CD14-positive monocyte (primary cell): Measurements from ENCODE around the gene TMC6. TPM values are rescaled to one million over a fixed set of nuclear protein-coding genes. Genes with fewer than 3 reads are reported as not detected.

Experiments used
- DNase-seq, 3 donors: peaks; one replicate each; pipeline ENCODE4 v3.0.0-alpha.2; 2011 to 2022
- H2AFZ ChIP-seq: 2 replicates; pipeline ENCODE4 v1.6.0; 2012; ENCODE audit warnings: mild to moderate bottlenecking, low read depth, low read length, inconsistent platforms; ENCODE audit not compliant: insufficient read depth, poor library complexity, severe bottlenecking
- H3K27ac ChIP-seq, 2 donors: 1 replicate in 1 of 2; 2 replicates in 1 of 2; pipeline ENCODE4 v1.5.1; 2012 to 2013; ENCODE audit warnings: low read length in 2 of 2, control low read depth in 1 of 2, inconsistent platforms in 1 of 2, low read depth in 1 of 2, mild to moderate bottlenecking in 1 of 2
- H3K27me3 ChIP-seq, 2 donors: one replicate each; pipeline versions ENCODE4 v1.6.0 to v1.6.1; 2011 to 2013; ENCODE audit warnings: low read length in 2 of 2; ENCODE audit not compliant: control insufficient read depth in 2 of 2, insufficient read depth in 2 of 2
- H3K36me3 ChIP-seq, 2 donors: replicated peaks in 1 of 2; 1 replicate in 1 of 2; 2 replicates in 1 of 2; pipeline versions ENCODE4 v1.5.1 to v1.6.1; 2012 to 2013; ENCODE audit warnings: low read length in 2 of 2, control low read depth in 1 of 2, inconsistent platforms in 1 of 2, mild to moderate bottlenecking in 1 of 2; ENCODE audit not compliant: insufficient read depth in 2 of 2, control insufficient read depth in 1 of 2
- H3K4me1 ChIP-seq, 2 donors: 1 replicate in 1 of 2; 2 replicates in 1 of 2; pipeline versions ENCODE4 v1.5.1 to v1.6.1; 2012 to 2013; ENCODE audit warnings: low read length in 2 of 2, control low read depth in 1 of 2, inconsistent platforms in 1 of 2, mild to moderate bottlenecking in 1 of 2, moderate library complexity in 1 of 2; ENCODE audit not compliant: insufficient read depth in 2 of 2, control insufficient read depth in 1 of 2
- H3K4me2 ChIP-seq: replicated peaks from 2 replicates; pipeline ENCODE3; 2012; ENCODE audit warnings: low read length, moderate library complexity, mild to moderate bottlenecking; ENCODE audit not compliant: poor library complexity, severe bottlenecking; ENCODE audit errors: extremely low read depth
- H3K4me3 ChIP-seq, 3 experiments: fragments of 200-600 bp in 1 of 3; sonication (generic) in 1 of 3; replicated peaks in 1 of 3; 1 replicate in 2 of 3; 2 replicates in 1 of 3; pipeline ENCODE4 v1.5.1; 2011 to 2013; ENCODE audit warnings: low read length in 3 of 3, mild to moderate bottlenecking in 3 of 3, control low read depth in 2 of 3, low read depth in 2 of 3, inconsistent platforms in 1 of 3, moderate library complexity in 1 of 3
- H3K79me2 ChIP-seq: 2 replicates; pipeline ENCODE4 v1.6.0; 2012; ENCODE audit warnings: mild to moderate bottlenecking, control low read depth, inconsistent platforms, low read length, moderate library complexity; ENCODE audit not compliant: insufficient read depth
- H3K9ac ChIP-seq: 2 replicates; pipeline ENCODE4 v1.6.0; 2017; ENCODE audit warnings: low read length, mild to moderate bottlenecking; ENCODE audit not compliant: insufficient read depth, poor library complexity, severe bottlenecking
- H3K9me3 ChIP-seq, 2 donors: replicated peaks in 1 of 2; 1 replicate in 1 of 2; 2 replicates in 1 of 2; pipeline versions ENCODE4 v1.5.1 to v1.6.1; 2012 to 2013; ENCODE audit warnings: low read length in 2 of 2, control low read depth in 1 of 2; ENCODE audit not compliant: control insufficient read depth in 1 of 2, insufficient read depth in 1 of 2
- H4K20me1 ChIP-seq: 2 replicates; pipeline ENCODE4 v1.6.0; 2012; ENCODE audit warnings: mild to moderate bottlenecking, low read length, control low read depth, moderate library complexity; ENCODE audit not compliant: insufficient read depth
- H3K27ac Mint-ChIP-seq, 7 donors: one replicate each; pipeline ENCODE4 v1.8.0; 2020; ENCODE audit warnings: mild to moderate bottlenecking in 7 of 7, mixed read lengths in 7 of 7, moderate library complexity in 6 of 7, inconsistent platforms in 2 of 7
- H3K27me3 Mint-ChIP-seq, 3 donors: one replicate each; pipeline ENCODE4 v1.8.0; 2021 to 2022; ENCODE audit warnings: low read depth in 3 of 3, mild to moderate bottlenecking in 3 of 3, mixed read lengths in 3 of 3, moderate library complexity in 3 of 3, inconsistent platforms in 1 of 3
- H3K36me3 Mint-ChIP-seq, 2 donors: one replicate each; pipeline ENCODE4 v1.8.0; 2020; ENCODE audit warnings: mixed read lengths in 2 of 2, inconsistent platforms in 1 of 2, mild to moderate bottlenecking in 1 of 2
- H3K4me1 Mint-ChIP-seq: one replicate; pipeline ENCODE4 v1.8.0; 2020; ENCODE audit warnings: mild to moderate bottlenecking, mixed read lengths
- H3K4me3 Mint-ChIP-seq, 2 donors: one replicate each; pipeline ENCODE4 v1.8.0; 2020; ENCODE audit warnings: mild to moderate bottlenecking in 2 of 2, mixed read lengths in 2 of 2, moderate library complexity in 1 of 2
- H3K9me3 Mint-ChIP-seq, 7 donors: one replicate each; pipeline ENCODE4 v1.8.0; 2020 to 2022; ENCODE audit warnings: mixed read lengths in 7 of 7, mild to moderate bottlenecking in 6 of 7, moderate library complexity in 6 of 7, inconsistent platforms in 2 of 7
- CTCF ChIP-seq: fragments of 200-600 bp; IDR thresholded peaks from one replicate; pipeline ENCODE4 v1.8.0; 2022; ENCODE audit warnings: antibody characterized with exemption, mild to moderate bottlenecking
- WGBS: methylation state at CpG from one replicate; pipeline ENCODE4 v1.1.5; 2013; ENCODE audit warnings: missing lambda C conversion rate; ENCODE audit not compliant: insufficient coverage; 5-methylcytosine and 5-hydroxymethylcytosine counted together
- intact Hi-C, 2 donors: fragments of 100-400 bp; cut with micrococcal nuclease; formaldehyde crosslinking; loops; one replicate each; pipeline versions ENCODE4 v1.15.0 to v1.15.1; 2023
- polyA plus RNA-seq, 3 donors: library from polyadenylated mRNA; depleted of rRNA in 1 of 3; unstranded in 2 of 3; stranded (reverse) in 1 of 3; fragments of 300-500 nt in 2 of 3; fragments of >200 nt in 1 of 3; fragmentation: Illumina TruSeq in 2 of 3; gene quantifications; 1 replicate in 2 of 3; 2 replicates in 1 of 3; pipeline ENCODE4 v1.2.3, GENCODE V29; 2012 to 2021

The TMC6 gene
- polyA plus RNA-seq, 3 donors: 60.1 to 107 (median 79.2) TPM

DNA sequence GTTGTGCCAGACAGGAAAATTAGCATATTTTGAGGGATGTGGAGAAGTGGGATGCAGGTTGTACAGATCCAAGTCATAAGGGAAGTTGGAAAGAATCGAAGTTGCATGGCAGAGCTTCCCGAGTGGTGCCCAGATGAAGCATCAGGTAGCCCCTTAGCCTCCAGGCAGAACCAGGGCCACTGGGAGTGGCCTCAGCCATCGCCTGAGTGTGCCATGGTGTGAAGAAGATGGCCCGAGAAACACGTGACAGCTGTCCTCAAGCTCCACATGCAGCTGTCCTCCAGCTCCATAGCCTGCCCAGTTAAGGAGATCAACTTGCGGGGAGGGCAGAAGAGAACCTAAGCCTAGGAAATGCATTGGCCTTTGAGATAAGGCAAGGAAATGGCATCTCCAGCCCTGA, 33.5 kb downstream of the TMC6 start:
- H3K4me2 ChIP-seq: no peak overlapping the region
- no peak overlapping the region for H3K27ac ChIP-seq
- intact Hi-C loops: no loop called here
- H3K36me3 Mint-ChIP-seq: peaks cover 81 to 89% of the 10 kb centered on the region in 2 donors
- peaks cover 3% of the 10 kb centered on the region for H3K4me1 Mint-ChIP-seq
- peak overlapping the region in 2 of 7 donors; percentile 40 to 52 for H3K27ac Mint-ChIP-seq
- no peak for TF ChIP-seq CTCF
- no peaks in the 10 kb centered on the region for H3K27me3 ChIP-seq
- H3K4me1 ChIP-seq: peaks cover 1 to 2% of the 10 kb centered on the region in 2 donors
- WGBS: 100% methylated on average over 6 of the region's 6 CpGs
- H4K20me1 ChIP-seq: no peaks in the 10 kb centered on the region
- H3K9ac ChIP-seq: no peak overlapping the region
- H2AFZ ChIP-seq: no peak overlapping the region
- peaks cover 0 to 2% (median 1%) of the 10 kb centered on the region in 3 donors for H3K27me3 Mint-ChIP-seq
- peaks cover 0 to 9% (median 3%) of the 10 kb centered on the region in 7 donors for H3K9me3 Mint-ChIP-seq
- H3K4me3 Mint-ChIP-seq: no peak overlapping the region
- no peaks in the 10 kb centered on the region for H3K79me2 ChIP-seq
- H3K9me3 ChIP-seq: peaks cover 0 to 4% of the 10 kb centered on the region in 2 donors
- DNase-seq: no peak
- peaks cover 59 to 98% of the 10 kb centered on the region in 2 donors for H3K36me3 ChIP-seq
- no peak overlapping the region for H3K4me3 ChIP-seq

DNA sequence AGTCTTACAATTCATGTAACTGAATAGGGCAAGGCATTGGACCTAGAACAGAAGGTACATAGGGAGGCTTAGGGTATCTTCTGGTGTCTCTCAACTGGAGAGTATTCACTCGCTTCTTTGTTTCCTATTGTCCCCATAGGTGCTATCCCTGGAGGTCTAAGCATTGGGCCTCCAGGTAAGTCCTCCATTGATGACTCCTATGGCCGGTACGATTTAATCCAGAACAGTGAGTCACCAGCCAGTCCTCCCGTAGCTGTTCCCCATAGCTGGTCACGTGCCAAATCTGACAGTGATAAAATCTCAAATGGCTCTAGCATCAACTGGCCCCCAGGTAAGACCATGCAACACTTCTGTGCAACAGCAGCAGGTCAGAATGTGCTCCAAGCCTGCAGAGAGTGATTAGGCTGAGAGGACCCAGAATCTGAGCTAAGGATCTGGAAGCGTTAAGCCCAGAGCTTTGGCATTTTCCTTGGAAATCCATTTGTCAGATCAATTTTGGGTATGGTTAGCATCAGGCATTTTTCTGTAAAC, 35.7 kb downstream of the TMC6 start:
- no peak overlapping the region for H3K4me3 ChIP-seq
- no peaks in the 10 kb centered on the region for H3K27me3 ChIP-seq
- no peak overlapping the region for H2AFZ ChIP-seq
- Mint-ChIP-seq H3K36me3 (peaks cover 68 to 76% of the 10 kb centered on the region in 2 donors), H3K27me3 (peaks cover 0 to 2% (median 1%) of the 10 kb centered on the region in 3 donors), H3K27ac (no peak overlapping the region), H3K4me1 (peaks cover 11% of the 10 kb centered on the region), H3K4me3 (no peak overlapping the region), H3K9me3 (peaks cover 0 to 2% (median 0%) of the 10 kb centered on the region in 7 donors)
- no peak for TF ChIP-seq CTCF
- intact Hi-C loops: no loop called here
- H3K9ac ChIP-seq: no peak overlapping the region
- no peak for DNase-seq
- no peaks in the 10 kb centered on the region for H4K20me1 ChIP-seq
- no peaks in the 10 kb centered on the region for H3K79me2 ChIP-seq
- no peak overlapping the region for H3K4me2 ChIP-seq
- H3K4me1 ChIP-seq: peaks cover 9 to 10% of the 10 kb centered on the region in 2 donors
- peaks cover 49 to 85% of the 10 kb centered on the region in 2 donors for H3K36me3 ChIP-seq
- WGBS: 89% methylated on average over 5 of the region's 6 CpGs
- H3K9me3 ChIP-seq: no peaks in the 10 kb centered on the region
- no peak overlapping the region for H3K27ac ChIP-seq
